HEK293 (cell line): ENCODE measurements around the gene MICAL3.

Experiments
- CTCF ChIA-PET: fragments of 350-600 bp; formaldehyde crosslinking; extraction: SDS; loops from one replicate; lab custom pipeline; 2021; ENCODE audit warnings: antibody characterized with exemption; lab: Yijun Ruan, JAX
- POLR2A ChIA-PET: fragments of 300-600 bp; formaldehyde crosslinking; extraction: SDS; loops from one replicate; lab custom pipeline; 2020; ENCODE audit warnings: antibody characterized with exemption, inconsistent platforms; lab: Yijun Ruan, JAX
- H3K27ac ChIP-seq: fragments of 200-500 bp; sonication (Bioruptor generic); 2 replicates; pipeline ENCODE4 v1.5.1; 2014; ENCODE audit warnings: low read depth, low read length, control low read depth, inconsistent platforms; ENCODE audit errors: extremely low read depth
- H3K36me3 ChIP-seq, 2 experiments: fragments of 200-500 bp in 1 of 2; sonication (Bioruptor generic) in 1 of 2; 1 replicate in 1 of 2; 2 replicates in 1 of 2; pipeline ENCODE4 v1.5.1; 2014 to 2017; ENCODE audit warnings: inconsistent platforms in 2 of 2, low read length in 2 of 2; ENCODE audit not compliant: control insufficient read depth in 2 of 2, insufficient read depth in 1 of 2
- H3K4me1 ChIP-seq: fragments of 200-500 bp; sonication (Bioruptor generic); 2 replicates; pipeline ENCODE4 v1.5.1; 2014; ENCODE audit warnings: mild to moderate bottlenecking, low read length, inconsistent platforms; ENCODE audit not compliant: control insufficient read depth, insufficient read depth
- H3K4me3 ChIP-seq: 2 replicates; pipeline ENCODE4 v1.5.1; 2011; ENCODE audit warnings: low read depth, mild to moderate bottlenecking, control low read depth, low read length, moderate library complexity
- H3K9me3 ChIP-seq: fragments of 200-500 bp; sonication (Bioruptor generic); 2 replicates; pipeline ENCODE4 v1.5.1; 2014; ENCODE audit warnings: low read depth, low read length, inconsistent platforms; ENCODE audit not compliant: control insufficient read depth, insufficient read depth
- BCL11B ChIP-seq: fragments of 450-650 bp; formaldehyde crosslinking; IDR thresholded peaks from 2 replicates; pipeline ENCODE4 v1.5.1; 2016; ENCODE audit warnings: low read depth, missing biosample characterization, missing genetic modification characterization
- EGR2 ChIP-seq: fragments of 450-650 bp; formaldehyde crosslinking; IDR thresholded peaks from 2 replicates; pipeline ENCODE4 v1.5.1; 2016; ENCODE audit warnings: low read depth, missing biosample characterization, missing genetic modification characterization
- INSM2 ChIP-seq: fragments of 450-650 bp; formaldehyde crosslinking; IDR thresholded peaks from 2 replicates; pipeline ENCODE4 v1.5.1; 2016; ENCODE audit warnings: missing biosample characterization, missing genetic modification characterization
- KLF10 ChIP-seq: fragments of 450-650 bp; IDR thresholded peaks from 2 replicates; pipeline ENCODE4 v1.5.1; 2018; ENCODE audit warnings: missing biosample characterization, mild to moderate bottlenecking, missing genetic modification characterization
- PRDM1 ChIP-seq: fragments of 450-650 bp; formaldehyde crosslinking; IDR thresholded peaks from 2 replicates; pipeline ENCODE4; 2016; ENCODE audit warnings: missing biosample characterization, missing genetic modification characterization
- PRDM2 ChIP-seq: fragments of 450-650 bp; formaldehyde crosslinking; IDR thresholded peaks from 2 replicates; pipeline ENCODE4 v1.5.1; 2016; ENCODE audit warnings: missing biosample characterization, missing genetic modification characterization, borderline replicate concordance
- PRDM4 ChIP-seq: fragments of 450-650 bp; formaldehyde crosslinking; IDR thresholded peaks from 2 replicates; pipeline ENCODE4 v1.5.1; 2017; ENCODE audit warnings: missing biosample characterization, missing genetic modification characterization
- REPIN1 ChIP-seq: fragments of 450-650 bp; formaldehyde crosslinking; IDR thresholded peaks from 2 replicates; pipeline ENCODE4 v1.5.1; 2017; ENCODE audit warnings: missing biosample characterization, missing genetic modification characterization, low read depth
- TCF7L2 ChIP-seq: IDR thresholded peaks from 2 replicates; pipeline ENCODE4 v1.6.1; 2011; ENCODE audit warnings: low read depth, mild to moderate bottlenecking, inconsistent platforms, low read length, moderate library complexity, borderline replicate concordance
- ZNF114 ChIP-seq: fragments of 450-650 bp; formaldehyde crosslinking; IDR thresholded peaks from 2 replicates; pipeline ENCODE4 v1.5.0; 2017; ENCODE audit warnings: missing biosample characterization, missing genetic modification characterization
- ZNF324 ChIP-seq: fragments of 450-650 bp; formaldehyde crosslinking; IDR thresholded peaks from 2 replicates; pipeline ENCODE4 v1.5.1; 2016; ENCODE audit warnings: missing biosample characterization, missing genetic modification characterization
- ZNF354C ChIP-seq: fragments of 450-650 bp; formaldehyde crosslinking; IDR thresholded peaks from 2 replicates; pipeline ENCODE4 v1.5.1; 2016; ENCODE audit warnings: missing biosample characterization, missing genetic modification characterization, low read depth, borderline replicate concordance
- ZNF416 ChIP-seq: fragments of 450-650 bp; formaldehyde crosslinking; IDR thresholded peaks from 2 replicates; pipeline ENCODE4 v1.5.1; 2016; ENCODE audit warnings: missing biosample characterization, missing genetic modification characterization
- ZNF473 ChIP-seq: fragments of 450-650 bp; formaldehyde crosslinking; IDR thresholded peaks from 2 replicates; pipeline ENCODE4 v1.5.1; 2017; ENCODE audit warnings: missing biosample characterization, missing genetic modification characterization
- ZNF530 ChIP-seq: fragments of 450-650 bp; formaldehyde crosslinking; IDR thresholded peaks from 2 replicates; pipeline ENCODE4 v1.5.1; 2016; ENCODE audit warnings: low read depth, missing biosample characterization, missing genetic modification characterization
- ZNF580 ChIP-seq: fragments of 450-650 bp; formaldehyde crosslinking; IDR thresholded peaks from 2 replicates; pipeline ENCODE4 v1.5.1; 2016; ENCODE audit warnings: missing biosample characterization, missing genetic modification characterization

MICAL3 gene

GRCh38 chr22:17811119-17811518 is 213.2 kb downstream of the MICAL3 start (continued):
- TF ChIP-seq PRDM2 (tag by site-specific recombination), result no peak
- no peak for TF ChIP-seq ZNF324 (tag by site-specific recombination)
- TF ChIP-seq ZNF416 (tag by site-specific recombination), result no peak
- TF ChIP-seq PRDM1 (tag by site-specific recombination), result no peak
- TF ChIP-seq BCL11B (tag by site-specific recombination), result no peak
- TF ChIP-seq, all 188 proteins: peak for 0

- H3K27ac ChIP-seq, result no peak overlapping the region
- TF ChIP-seq PRDM4 (tag by site-specific recombination), result no peak
- TF ChIP-seq EGR2 (tag by site-specific recombination), result no peak
- no peak for TF ChIP-seq TCF7L2
- TF ChIP-seq ZNF473 (tag by site-specific recombination), result no peak
- TF ChIP-seq ZNF354C (tag by site-specific recombination), result no peak
- no peak for TF ChIP-seq REPIN1 (tag by site-specific recombination)
- TF ChIP-seq ZNF530 (tag by site-specific recombination), result no peak
- no peak for TF ChIP-seq KLF10 (tag by site-specific recombination)
- TF ChIP-seq INSM2 (tag by site-specific recombination), result no peak
- TF ChIP-seq ZNF580 (tag by site-specific recombination), result no peak
- TF ChIP-seq ZNF114, result no peak
- H3K4me1 ChIP-seq, result no peaks in the 10 kb centered on the region
- ChIA-PET CTCF (interaction anchor here (1.0 kb wide), 1 partner anchor 20 kb away, joined by 3 read pairs; no protein-coding TSS in a partner anchor), POLR2A (interaction anchor here (0.7 kb wide), 1 partner anchor 15 kb away, joined by 3 read pairs; no protein-coding TSS in a partner anchor)
- no peaks in the 10 kb centered on the region for H3K9me3 ChIP-seq
- H3K36me3 ChIP-seq, result peaks cover 7 to 77% of the 10 kb centered on the region in 2 experiments
- no peak overlapping the region for H3K4me3 ChIP-seq
Observed at GRCh38 chr22:17810570-17811116, 213.7 kb downstream of the MICAL3 start.
